ENCODE results near the gene OGFR. TPM values are rescaled to one million over a fixed set of nuclear protein-coding genes. Genes with fewer than 3 reads are reported as not detected.

Gene OGFR
- polyA plus RNA-seq, 3 donors: 26.8 to 34.9 (median 33.2) TPM

- no peak for DNase-seq
Measured at GRCh38 chr20:62854121-62854520, 49.5 kb downstream of the OGFR start.

DNA sequence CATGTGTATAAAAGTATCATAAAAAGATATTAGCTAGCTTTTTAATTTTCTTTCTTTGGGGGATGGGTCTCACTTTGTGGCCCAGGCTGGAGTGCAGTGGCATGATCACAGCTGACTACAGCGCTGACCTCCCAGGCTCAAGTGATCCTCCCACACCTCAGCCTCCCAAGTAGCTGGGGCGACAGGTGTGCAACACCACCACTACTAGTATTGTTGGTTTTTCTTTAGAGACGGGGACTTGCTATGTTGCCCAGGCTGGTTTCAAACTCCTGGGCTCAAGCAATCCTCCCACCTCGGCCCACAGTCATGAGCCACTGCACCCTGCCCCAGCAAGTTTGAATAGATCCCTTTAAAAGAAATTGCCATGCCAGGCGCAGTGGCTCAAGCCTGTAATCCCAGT is 50.5 kb downstream of the OGFR start:
- no peak for DNase-seq

DNA sequence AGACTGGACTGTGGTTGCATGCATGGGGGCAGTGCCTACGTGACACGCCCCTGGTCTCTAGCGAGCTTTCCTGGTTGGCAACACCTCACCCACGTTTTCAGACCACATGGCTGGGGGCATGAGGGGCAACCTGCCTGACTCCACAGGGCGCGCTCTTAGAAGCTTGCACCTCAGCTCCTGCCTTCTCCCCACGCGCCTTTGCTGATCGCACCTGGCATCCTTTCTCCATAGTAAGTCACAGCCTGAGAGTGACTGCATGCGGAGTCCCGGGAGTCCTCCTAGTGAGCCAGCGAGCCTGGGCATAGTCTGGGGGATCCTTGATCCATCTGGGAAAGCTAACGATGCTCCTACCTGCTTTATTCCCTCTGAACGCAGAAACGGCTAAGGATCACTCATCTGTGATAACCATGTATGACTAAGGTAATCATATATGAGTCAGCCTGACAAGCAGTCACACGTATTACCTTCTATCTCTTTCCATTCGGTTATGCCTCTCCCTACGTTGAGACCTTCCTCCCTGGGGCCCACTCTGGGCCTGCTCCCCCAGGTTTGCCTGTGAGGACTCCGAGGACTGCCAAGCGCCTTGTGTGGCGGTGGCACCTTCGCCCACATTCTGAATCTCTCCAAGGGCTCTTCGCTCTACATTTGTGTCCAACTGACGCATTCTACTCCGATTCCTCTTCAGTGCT is 52.4 kb downstream of the OGFR start:
- DNase-seq: no peak

DNA sequence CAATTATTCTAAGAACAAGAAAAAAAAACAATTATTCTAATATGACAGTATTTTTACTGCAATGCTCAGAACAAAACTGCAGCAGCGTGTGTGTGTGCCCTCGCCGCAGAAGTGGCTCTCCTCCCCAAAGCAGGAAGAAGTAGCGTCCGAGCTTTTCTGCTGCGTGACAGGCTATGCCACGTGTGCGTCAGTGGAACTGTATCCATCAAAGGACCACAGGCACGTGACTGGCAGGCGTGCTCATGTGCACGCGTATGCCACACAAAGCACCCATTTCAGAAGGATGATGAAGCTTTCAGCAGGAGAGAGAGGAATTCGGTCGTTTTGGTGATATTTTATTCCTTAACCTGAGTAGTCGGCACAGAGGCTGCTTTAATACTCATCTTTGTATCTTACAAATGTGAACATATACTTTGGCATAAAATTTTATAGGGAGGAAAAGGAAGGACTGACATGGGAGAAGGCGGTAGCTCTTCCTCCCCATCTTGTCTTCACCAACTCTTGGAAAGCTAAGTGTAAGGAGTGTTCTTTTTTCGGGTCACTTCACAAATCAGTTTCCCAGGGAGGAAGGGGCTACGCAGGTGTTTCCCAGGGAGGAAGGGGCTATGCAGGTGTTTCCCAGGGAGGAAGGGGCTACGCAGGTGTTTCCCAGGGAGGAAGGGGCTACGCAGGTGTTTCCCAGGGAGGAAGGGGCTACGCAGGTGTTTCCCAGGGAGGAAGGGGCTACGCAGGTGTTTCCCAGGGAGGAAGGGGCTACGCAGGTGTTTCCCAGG is 53.6 kb downstream of the OGFR start:
- DNase-seq: no peak

- no peak for DNase-seq
Measured at GRCh38 chr20:62859721-62860120, 55.1 kb downstream of the OGFR start.

DNA sequence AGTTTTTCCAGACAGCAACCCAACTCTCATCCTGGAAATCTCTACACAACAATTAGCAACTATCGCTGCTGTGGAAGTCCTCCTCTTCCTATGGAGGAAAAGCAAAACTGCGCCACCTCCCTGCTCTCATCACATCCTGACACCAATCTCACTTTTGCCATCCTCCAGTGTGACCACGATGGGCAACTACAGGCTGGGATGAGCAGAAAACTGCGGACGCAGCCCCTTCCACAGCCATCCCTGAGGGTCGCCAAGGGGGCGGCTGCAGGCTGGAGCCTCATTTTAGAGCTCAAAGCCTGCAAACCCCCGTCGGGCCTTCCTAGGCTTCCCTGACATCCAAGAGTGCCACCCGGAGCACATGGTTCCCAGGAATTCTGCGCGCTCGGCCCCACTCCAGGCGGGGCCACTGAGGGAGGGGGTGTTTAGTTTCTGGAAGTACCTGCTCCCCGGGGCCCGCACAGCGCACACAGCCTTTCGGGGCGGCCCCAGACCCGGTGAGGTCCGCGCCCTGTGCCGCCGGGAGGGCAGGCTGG is 55.8 kb downstream of the OGFR start:
- no peak for DNase-seq

- DNase-seq: no peak
Measured at GRCh38 chr20:62860924-62861691, 56.5 kb downstream of the OGFR start.

- peak; percentile 57 for DNase-seq
Measured at GRCh38 chr20:62861726-62862336, 57.2 kb downstream of the OGFR start, which contains the start of gene TCFL5. Gene TCFL5 (minus strand): TSS chr20:62861822. CDS start chr20:62861670, 152 bp downstream.

Other genes starting within 250 kb of the OGFR start
- gene SLCO4A1, start 162.3 kb upstream of the OGFR start, polyA plus RNA-seq (ENCODE audit: insufficient read length in 3 of 3): 1 to 10 TPM; 3.3 to 4.4 (median 3.5) TPM
- gene NTSR1, start 96.0 kb upstream of the OGFR start, polyA plus RNA-seq (ENCODE audit: insufficient read length in 3 of 3): 1 to 10 TPM; 1.4 to 2.4 (median 2.0) TPM
- 10 to 100 TPM; 12.9 to 16.8 (median 16.3) TPM for gene MRGBP, start 8.4 kb upstream of the OGFR start, polyA plus RNA-seq (ENCODE audit: insufficient read length in 3 of 3)
- gene COL9A3, start 12.2 kb downstream of the OGFR start, polyA plus RNA-seq (ENCODE audit: insufficient read length in 3 of 3): 10 to 100 TPM; 13.9 to 30.0 (median 22.4) TPM
- gene TCFL5, start 57.0 kb downstream of the OGFR start, polyA plus RNA-seq (ENCODE audit: insufficient read length in 3 of 3): 10 to 100 TPM; 11.3 to 13.2 (median 12.7) TPM
- gene DIDO1, start 121.7 kb downstream of the OGFR start, polyA plus RNA-seq (ENCODE audit: insufficient read length in 3 of 3): 10 to 100 TPM; 61.7 to 68.5 (median 64.8) TPM
- gene GID8, start 133.3 kb downstream of the OGFR start, polyA plus RNA-seq (ENCODE audit: insufficient read length in 3 of 3): 10 to 100 TPM; 51.7 to 59.9 (median 57.3) TPM
- 1 to 10 TPM; 1.5 to 2.7 (median 1.6) TPM for gene SLC17A9, start 147.9 kb downstream of the OGFR start, polyA plus RNA-seq (ENCODE audit: insufficient read length in 3 of 3)
- gene BHLHE23, start 202.1 kb downstream of the OGFR start, polyA plus RNA-seq (ENCODE audit: insufficient read length in 3 of 3): under 1 TPM in 1 of 3 donors, not detected in 2; 0.07 TPM